ENCODE data around the gene CYB561D2. TPM values are rescaled to one million over a fixed set of nuclear protein-coding genes. Genes with fewer than 3 reads are reported as not detected.

Gene CYB561D2
- total RNA-seq, 4 donors from 2014 or later: 23.6 to 66.0 (median 43.6) TPM

DNA sequence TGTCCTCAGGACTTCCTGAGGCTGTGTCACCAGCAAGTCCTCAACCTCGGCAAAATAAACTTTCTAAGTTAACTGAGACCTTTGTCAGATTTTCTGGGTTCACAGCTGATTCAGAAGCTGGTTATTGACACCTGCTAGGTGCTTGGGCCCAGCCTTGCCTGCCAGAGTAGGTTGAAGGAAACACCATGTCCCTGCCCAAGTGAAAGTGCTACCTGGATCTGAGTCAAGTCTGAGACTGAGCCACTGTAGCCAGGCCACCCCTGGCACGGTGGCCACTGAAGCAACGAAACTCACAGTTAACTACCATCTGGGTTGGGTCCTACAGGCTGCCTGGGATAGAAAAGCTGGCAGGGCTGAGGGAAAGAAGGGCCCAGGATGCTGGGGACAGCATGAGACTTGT is 36.3 kb upstream of the CYB561D2 start:
- Histone ChIP-seq H3K36me3 (peaks cover 7 to 20% of the 10 kb centered on the region in 2 donors), H3K27ac (peak overlapping the region in 2 of 3 donors; percentile 38 to 52), H3K4me1 (peaks cover 26 to 67% of the 10 kb centered on the region in 2 donors), H3K27me3 (no peaks in the 10 kb centered on the region), H3K4me3 (replicated peaks in 1 of 3) (no peak overlapping the region), H3K9me3 (no peaks in the 10 kb centered on the region)
- DNase-seq: peak; percentile 72 to 73
- TF ChIP-seq, protein P1, sequence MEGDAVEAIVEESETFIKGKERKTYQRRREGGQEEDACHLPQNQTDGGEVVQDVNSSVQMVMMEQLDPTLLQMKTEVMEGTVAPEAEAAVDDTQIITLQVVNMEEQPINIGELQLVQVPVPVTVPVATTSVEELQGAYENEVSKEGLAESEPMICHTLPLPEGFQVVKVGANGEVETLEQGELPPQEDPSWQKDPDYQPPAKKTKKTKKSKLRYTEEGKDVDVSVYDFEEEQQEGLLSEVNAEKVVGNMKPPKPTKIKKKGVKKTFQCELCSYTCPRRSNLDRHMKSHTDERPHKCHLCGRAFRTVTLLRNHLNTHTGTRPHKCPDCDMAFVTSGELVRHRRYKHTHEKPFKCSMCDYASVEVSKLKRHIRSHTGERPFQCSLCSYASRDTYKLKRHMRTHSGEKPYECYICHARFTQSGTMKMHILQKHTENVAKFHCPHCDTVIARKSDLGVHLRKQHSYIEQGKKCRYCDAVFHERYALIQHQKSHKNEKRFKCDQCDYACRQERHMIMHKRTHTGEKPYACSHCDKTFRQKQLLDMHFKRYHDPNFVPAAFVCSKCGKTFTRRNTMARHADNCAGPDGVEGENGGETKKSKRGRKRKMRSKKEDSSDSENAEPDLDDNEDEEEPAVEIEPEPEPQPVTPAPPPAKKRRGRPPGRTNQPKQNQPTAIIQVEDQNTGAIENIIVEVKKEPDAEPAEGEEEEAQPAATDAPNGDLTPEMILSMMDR (IDR thresholded peaks at IDR 0.05): no peak
- TF ChIP-seq POLR2A (IDR thresholded peaks at IDR 0.05): no peak
- 40 to 50% methylated on average over 3 of the region's 3 CpGs for WGBS, 2 donors
- intact Hi-C loops (cut with DNase I): no loop called here

DNA sequence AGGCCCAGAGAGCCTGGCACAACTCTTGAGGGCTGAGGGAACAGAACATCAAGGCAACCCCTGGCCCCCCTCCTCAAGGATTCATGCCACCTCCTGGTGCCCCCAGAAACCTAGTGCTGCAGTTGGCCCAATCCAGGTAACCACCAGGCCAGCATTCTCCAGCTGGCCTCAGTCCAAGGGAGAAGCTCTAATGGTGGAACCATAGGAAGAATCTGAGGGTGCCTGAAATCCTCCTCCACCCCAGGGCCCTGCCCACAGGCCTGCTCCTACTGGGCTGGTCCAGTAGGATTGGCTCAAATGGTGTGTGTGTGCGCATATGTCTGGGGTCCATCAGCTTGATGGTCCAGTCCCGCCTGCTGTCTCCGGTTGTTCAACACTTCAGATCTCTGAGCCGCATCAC is 35.8 kb upstream of the CYB561D2 start:
- Histone ChIP-seq H3K27me3 (no peaks in the 10 kb centered on the region), H3K9me3 (no peaks in the 10 kb centered on the region), H3K27ac (peak overlapping the region in 2 of 3 donors; percentile 38 to 52), H3K36me3 (peaks cover 7 to 21% of the 10 kb centered on the region in 2 donors), H3K4me3 (replicated peaks in 1 of 3) (no peak overlapping the region), H3K4me1 (peaks cover 27 to 67% of the 10 kb centered on the region in 2 donors)
- no peak for DNase-seq
- WGBS, 2 donors: 100% methylated on average over 4 of the region's 4 CpGs
- TF ChIP-seq, protein P1 (IDR thresholded peaks at IDR 0.05): no peak
- no peak for TF ChIP-seq POLR2A (IDR thresholded peaks at IDR 0.05)
- intact Hi-C loops (cut with DNase I): no loop called here

DNA sequence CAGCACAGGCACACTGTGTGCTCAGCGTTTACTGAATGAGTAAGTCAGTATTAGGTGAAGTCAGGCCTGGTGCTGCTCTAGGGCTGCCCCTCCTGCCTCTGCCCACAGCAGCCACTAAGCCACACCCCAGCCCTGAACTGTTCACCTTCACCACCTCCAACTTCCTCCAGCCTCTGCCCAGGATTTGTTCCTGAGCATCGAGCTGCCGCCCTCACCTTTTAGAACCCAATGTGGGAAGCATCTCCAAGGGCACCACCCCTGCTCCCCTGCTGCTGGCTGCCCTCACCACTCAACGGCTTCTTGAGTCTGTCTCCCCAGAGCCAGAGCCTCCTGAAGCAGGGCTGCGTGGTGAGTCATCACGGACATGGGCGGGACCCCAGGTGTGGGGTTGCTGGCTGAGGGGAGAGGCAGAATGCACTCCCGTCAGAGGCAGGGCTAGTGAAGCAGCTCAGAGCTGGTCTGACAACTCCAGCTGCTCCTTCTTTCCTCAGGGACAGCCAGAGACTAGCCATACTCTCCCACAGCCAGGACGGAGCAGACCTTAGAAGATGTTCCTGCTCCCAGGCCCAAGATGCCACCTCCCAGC is 33.9 kb upstream of the CYB561D2 start:
- Histone ChIP-seq H3K36me3 (peaks cover 7 to 21% of the 10 kb centered on the region in 2 donors), H3K4me3 (replicated peaks in 1 of 3) (no peak overlapping the region), H3K27me3 (no peaks in the 10 kb centered on the region), H3K27ac (peak overlapping the region; percentile 62 to 98 (median 73)), H3K4me1 (peaks cover 36 to 66% of the 10 kb centered on the region in 2 donors), H3K9me3 (no peaks in the 10 kb centered on the region)
- intact Hi-C loops (cut with DNase I): no loop called here
- peak; percentile 91 for DNase-seq
- 48 to 53% methylated on average over 4 to 8 of the region's 9 CpGs for WGBS, 2 donors
- peak; percentile 43 to 60 for TF ChIP-seq POLR2A (IDR thresholded peaks at IDR 0.05)
- TF ChIP-seq, protein P1 (IDR thresholded peaks at IDR 0.05): no peak

DNA sequence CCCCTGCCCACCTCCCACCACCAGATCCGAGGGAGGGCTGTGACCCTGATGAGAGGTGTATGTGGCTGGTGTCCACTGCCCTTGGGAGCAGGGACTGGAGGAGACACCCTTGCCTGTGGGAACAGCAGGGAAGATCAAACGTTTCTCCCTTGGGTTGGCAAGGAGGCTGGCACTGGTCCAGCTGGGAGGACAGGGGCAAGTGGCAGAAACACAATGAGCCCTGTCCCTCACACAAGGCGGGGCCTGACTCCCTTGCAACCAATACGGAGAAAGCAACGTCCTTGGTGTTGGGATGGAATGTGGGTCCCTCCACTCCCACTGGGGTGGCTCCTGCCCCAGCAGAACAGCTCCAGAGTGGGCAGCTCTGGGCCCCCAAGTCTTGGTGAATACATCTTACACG is 33.4 kb upstream of the CYB561D2 start:
- intact Hi-C loops (cut with DNase I): no loop called here
- Histone ChIP-seq H3K27me3 (no peaks in the 10 kb centered on the region), H3K9me3 (no peaks in the 10 kb centered on the region), H3K36me3 (peaks cover 7 to 21% of the 10 kb centered on the region in 2 donors), H3K27ac (peak overlapping the region; percentile 62 to 98 (median 73)), H3K4me3 (replicated peaks in 1 of 3) (no peak overlapping the region), H3K4me1 (peaks cover 40 to 72% of the 10 kb centered on the region in 2 donors)
- DNase-seq: peak; percentile 44 to 48
- TF ChIP-seq POLR2A (IDR thresholded peaks at IDR 0.05): no peak
- TF ChIP-seq, protein P1 (IDR thresholded peaks at IDR 0.05): no peak
- 57 to 60% methylated on average over 2 to 6 of the region's 6 CpGs for WGBS, 2 donors

DNA sequence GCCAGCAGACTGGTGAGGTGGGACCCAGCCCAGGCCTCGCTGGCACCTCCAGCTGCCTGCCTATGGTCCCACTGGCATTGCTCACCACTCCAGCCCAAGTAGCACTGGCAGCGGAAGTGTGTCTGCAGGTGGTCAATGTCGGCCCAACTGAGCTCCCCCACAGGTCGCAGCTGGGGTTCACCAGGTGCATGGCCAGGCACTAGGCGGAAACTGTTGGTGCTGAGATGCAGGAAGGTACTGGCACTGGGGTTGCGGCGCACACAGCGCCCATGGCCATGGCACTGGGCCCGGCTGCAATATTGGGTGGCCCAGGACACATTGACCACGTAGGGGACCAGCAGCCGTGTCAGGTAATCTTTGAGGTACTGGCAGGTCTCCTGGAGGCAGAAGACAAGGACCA is 32.5 kb upstream of the CYB561D2 start:
- 76 to 100% methylated on average over 1 to 6 of the region's 11 CpGs for WGBS, 2 donors
- peaks cover 40 to 73% of the 10 kb centered on the region in 2 donors for H3K4me1 ChIP-seq
- TF ChIP-seq POLR2A (IDR thresholded peaks at IDR 0.05): no peak

More for the DNA sequence above, 32.5 kb upstream of the CYB561D2 start:
- Histone ChIP-seq H3K4me3 (replicated peaks in 1 of 3) (no peak overlapping the region), H3K27me3 (no peaks in the 10 kb centered on the region), H3K9me3 (no peaks in the 10 kb centered on the region), H3K27ac (peak overlapping the region in 2 of 3 donors; percentile 73 to 98), H3K36me3 (peaks cover 7 to 21% of the 10 kb centered on the region in 2 donors)
- no peak for DNase-seq
- intact Hi-C loops (cut with DNase I): no loop called here

Measured in thyroid gland (tissue), 4 donors.